Stomach (tissue), 4 donors: ENCODE data around the gene C9.

ENCODE experiments used
- EP300 ChIP-seq: sonication (generic); formaldehyde crosslinking; IDR thresholded peaks from one replicate; pipeline ENCODE4 v1.6.1; 2017; ENCODE audit warnings: antibody characterized with exemption
- POLR2A ChIP-seq, 4 donors: fragments of 450-650 bp; IDR thresholded peaks; one replicate each; pipeline ENCODE4 v1.6.1; 2016; ENCODE audit warnings: antibody characterized with exemption in 4 of 4, control low read depth in 2 of 4, mild to moderate bottlenecking in 1 of 4, moderate library complexity in 1 of 4
- POLR2AphosphoS5 ChIP-seq, 3 donors: sonication (generic); formaldehyde crosslinking; IDR thresholded peaks; one replicate each; pipeline ENCODE4 v1.6.1; 2016; ENCODE audit warnings: antibody characterized with exemption in 3 of 3
- TF ChIP-seq, protein P1 (sequence below), 7 experiments: fragments of 450-650 bp in 4 of 7; fragments of 200-600 bp in 3 of 7; sonication (generic) in 3 of 7; IDR thresholded peaks; one replicate each; pipeline ENCODE4 v1.5.1; 2016 to 2019; ENCODE audit warnings: antibody characterized with exemption in 7 of 7, control low read depth in 2 of 7, mild to moderate bottlenecking in 1 of 7

DNA sequence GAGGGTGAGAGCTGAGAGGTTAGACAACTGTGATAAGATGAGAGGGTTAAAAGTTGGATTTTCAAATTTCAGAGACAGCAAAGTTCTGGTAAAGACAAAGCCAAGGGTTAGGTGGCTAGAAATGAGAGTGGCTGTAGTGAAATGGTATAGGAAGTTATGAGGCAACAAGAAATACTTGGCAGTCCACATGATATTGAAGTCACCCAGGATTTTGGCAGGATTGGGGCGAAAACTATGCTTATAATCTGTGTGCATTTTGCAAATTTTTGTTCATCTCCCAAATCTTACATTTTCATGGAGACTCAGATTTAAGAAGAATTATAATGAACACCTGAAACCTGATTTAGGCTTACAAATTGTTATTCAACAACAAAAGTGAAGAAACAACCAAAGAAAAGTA lies 35.6 kb downstream of the C9 start:
- TF ChIP-seq, protein P1, sequence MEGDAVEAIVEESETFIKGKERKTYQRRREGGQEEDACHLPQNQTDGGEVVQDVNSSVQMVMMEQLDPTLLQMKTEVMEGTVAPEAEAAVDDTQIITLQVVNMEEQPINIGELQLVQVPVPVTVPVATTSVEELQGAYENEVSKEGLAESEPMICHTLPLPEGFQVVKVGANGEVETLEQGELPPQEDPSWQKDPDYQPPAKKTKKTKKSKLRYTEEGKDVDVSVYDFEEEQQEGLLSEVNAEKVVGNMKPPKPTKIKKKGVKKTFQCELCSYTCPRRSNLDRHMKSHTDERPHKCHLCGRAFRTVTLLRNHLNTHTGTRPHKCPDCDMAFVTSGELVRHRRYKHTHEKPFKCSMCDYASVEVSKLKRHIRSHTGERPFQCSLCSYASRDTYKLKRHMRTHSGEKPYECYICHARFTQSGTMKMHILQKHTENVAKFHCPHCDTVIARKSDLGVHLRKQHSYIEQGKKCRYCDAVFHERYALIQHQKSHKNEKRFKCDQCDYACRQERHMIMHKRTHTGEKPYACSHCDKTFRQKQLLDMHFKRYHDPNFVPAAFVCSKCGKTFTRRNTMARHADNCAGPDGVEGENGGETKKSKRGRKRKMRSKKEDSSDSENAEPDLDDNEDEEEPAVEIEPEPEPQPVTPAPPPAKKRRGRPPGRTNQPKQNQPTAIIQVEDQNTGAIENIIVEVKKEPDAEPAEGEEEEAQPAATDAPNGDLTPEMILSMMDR (IDR thresholded peaks at IDR 0.05), result no peak
- no peak for TF ChIP-seq POLR2AphosphoS5 (IDR thresholded peaks at IDR 0.05)
- TF ChIP-seq POLR2A (IDR thresholded peaks at IDR 0.05), result no peak
- no peak for TF ChIP-seq EP300
